Panc1 (cell line): ENCODE results near the gene SLC6A19.

Experiments used
- CTCF ChIP-seq: fragments of 450-650 bp; IDR thresholded peaks from 2 replicates; pipeline ENCODE4 v1.5.1; 2017; ENCODE audit warnings: mild to moderate bottlenecking
- POLR2AphosphoS5 ChIP-seq: IDR thresholded peaks from 2 replicates; pipeline ENCODE4 v1.6.1; 2012; ENCODE audit warnings: mild to moderate bottlenecking, low read depth, low read length, moderate library complexity
- TCF7L2 ChIP-seq: IDR thresholded peaks from 2 replicates; pipeline ENCODE4 v1.6.1; 2011; ENCODE audit warnings: mild to moderate bottlenecking, low read depth, low read length, inconsistent platforms

GRCh38 chr5:1186351-1187233, 14.8 kb upstream of the SLC6A19 start:
- TF ChIP-seq CTCF, result no peak
- TF ChIP-seq TCF7L2, result no peak
- TF ChIP-seq POLR2AphosphoS5, result no peak
